ENCODE data around the gene CBLC. TPM values are rescaled to one million over a fixed set of nuclear protein-coding genes. Genes with fewer than 3 reads are reported as not detected.

Gene CBLC
- total and polyA plus RNA-seq, 2 donors (not counting 1 experiment from before 2014, with no cell fraction given), result not detected

DNA sequence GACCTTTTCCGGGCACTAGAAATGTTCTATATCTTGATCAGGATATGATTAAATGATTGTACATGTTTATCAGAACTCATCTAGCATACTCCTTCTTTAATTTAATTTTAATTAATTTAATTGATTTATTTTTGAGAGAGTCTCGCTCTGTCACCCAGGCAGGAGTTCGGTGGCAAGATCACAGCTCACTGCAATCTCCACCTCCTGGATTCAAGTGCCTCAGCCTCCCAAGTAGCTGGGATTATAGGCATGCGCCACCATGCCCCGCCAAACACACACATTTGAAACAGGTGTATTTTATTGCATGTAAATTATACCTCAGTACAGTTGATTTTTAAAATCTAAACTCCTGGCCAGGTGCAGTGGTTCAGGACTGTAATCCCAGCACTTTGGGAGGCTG is 46.6 kb upstream of the CBLC start:
- no peak overlapping the region for H3K9ac ChIP-seq (ENCODE audit: low read length)
- H3K36me3 ChIP-seq (replicated peaks in 1 of 2; ENCODE audit: control extremely low read depth in 1 of 2, control insufficient read depth in 1 of 2, extremely low read depth in 1 of 2, insufficient read depth in 2 of 2, low read length in 1 of 2), result no peaks in the 10 kb centered on the region
- 100% methylated on average over 1 of the region's 5 CpGs for WGBS (ENCODE audit: insufficient coverage)
- DNase-seq (no peak), ATAC-seq (ENCODE audit: low read depth) (no peak)
- no peak overlapping the region for H3K4me3 ChIP-seq (ENCODE audit: control extremely low read depth in 1 of 5, extremely low read depth in 1 of 5, insufficient read depth in 1 of 5, low read depth in 2 of 5, low read length in 4 of 5)
- Mint-ChIP-seq H3K27ac (no peak overlapping the region), H3K27me3 (no peaks in the 10 kb centered on the region), H3K9me3 (ENCODE audit: insufficient read depth) (no peaks in the 10 kb centered on the region), H3K4me3 (no peak overlapping the region), H3K4me1 (peaks cover 22% of the 10 kb centered on the region)
- TF ChIP-seq, protein P1, sequence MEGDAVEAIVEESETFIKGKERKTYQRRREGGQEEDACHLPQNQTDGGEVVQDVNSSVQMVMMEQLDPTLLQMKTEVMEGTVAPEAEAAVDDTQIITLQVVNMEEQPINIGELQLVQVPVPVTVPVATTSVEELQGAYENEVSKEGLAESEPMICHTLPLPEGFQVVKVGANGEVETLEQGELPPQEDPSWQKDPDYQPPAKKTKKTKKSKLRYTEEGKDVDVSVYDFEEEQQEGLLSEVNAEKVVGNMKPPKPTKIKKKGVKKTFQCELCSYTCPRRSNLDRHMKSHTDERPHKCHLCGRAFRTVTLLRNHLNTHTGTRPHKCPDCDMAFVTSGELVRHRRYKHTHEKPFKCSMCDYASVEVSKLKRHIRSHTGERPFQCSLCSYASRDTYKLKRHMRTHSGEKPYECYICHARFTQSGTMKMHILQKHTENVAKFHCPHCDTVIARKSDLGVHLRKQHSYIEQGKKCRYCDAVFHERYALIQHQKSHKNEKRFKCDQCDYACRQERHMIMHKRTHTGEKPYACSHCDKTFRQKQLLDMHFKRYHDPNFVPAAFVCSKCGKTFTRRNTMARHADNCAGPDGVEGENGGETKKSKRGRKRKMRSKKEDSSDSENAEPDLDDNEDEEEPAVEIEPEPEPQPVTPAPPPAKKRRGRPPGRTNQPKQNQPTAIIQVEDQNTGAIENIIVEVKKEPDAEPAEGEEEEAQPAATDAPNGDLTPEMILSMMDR (IDR thresholded peaks at IDR 0.05), result no peak
- TF ChIP-seq EZH2 (IDR thresholded peaks at IDR 0.05; ENCODE audit: borderline replicate concordance, insufficient read depth, low read depth, low read length, poor library complexity, severe bottlenecking), result no peak
- intact Hi-C loops (cut with micrococcal nuclease), result no loop called here
- POLR2A ChIA-PET, result no interaction called here
- no peak overlapping the region for H3K27ac ChIP-seq (ENCODE audit: low read length in 2 of 2)
- H2AFZ ChIP-seq (ENCODE audit: insufficient read depth, low read depth, low read length, poor library complexity, severe bottlenecking), result no peak overlapping the region
- no peaks in the 10 kb centered on the region for H3K27me3 ChIP-seq (replicated peaks in 1 of 4; ENCODE audit: control extremely low read depth in 1 of 4, control insufficient read depth in 3 of 4, insufficient read depth in 4 of 4, low read length in 3 of 4)
- H3K79me2 ChIP-seq (ENCODE audit: control insufficient read depth, insufficient read depth, low read length), result no peaks in the 10 kb centered on the region
- H3K9me3 ChIP-seq (ENCODE audit: control extremely low read depth in 1 of 3, control insufficient read depth in 2 of 3, insufficient read depth in 1 of 3, low read length in 2 of 3), result no peaks in the 10 kb centered on the region
- CTCF ChIA-PET, result interaction anchor here (0.7 to 0.8 kb wide), 2 partner anchors 40 to 115 kb away, joined by 3 read pairs; no protein-coding TSS in a partner anchor
- H3K4me1 ChIP-seq (ENCODE audit: control insufficient read depth in 2 of 2, insufficient read depth in 2 of 2, low read length in 2 of 2), result peaks cover 19 to 27% of the 10 kb centered on the region in 2 donors
- H4K20me1 ChIP-seq (ENCODE audit: control insufficient read depth, insufficient read depth, low read length, poor library complexity, severe bottlenecking), result no peaks in the 10 kb centered on the region
- H3K4me2 ChIP-seq (replicated peaks; ENCODE audit: low read depth, low read length, poor library complexity, severe bottlenecking), result no peak overlapping the region

DNA sequence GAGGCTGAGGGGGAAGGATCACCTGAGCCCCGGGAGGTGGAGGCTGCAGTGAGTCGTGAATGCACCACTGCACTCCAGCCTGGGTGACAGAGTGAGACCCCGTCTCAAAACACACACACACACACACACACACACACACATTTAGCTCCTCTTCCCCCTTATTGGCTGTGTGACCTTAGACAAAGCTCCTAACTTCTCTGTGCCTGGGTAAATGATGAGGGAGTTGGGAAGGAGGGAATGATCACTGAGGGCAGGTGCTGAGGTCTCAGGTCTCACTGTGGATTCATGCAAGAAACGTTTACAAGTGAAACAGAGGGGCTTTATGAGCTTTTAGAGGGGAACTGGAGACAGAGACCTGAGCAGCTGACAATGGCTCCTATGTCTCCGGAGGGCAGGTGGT is 46.1 kb upstream of the CBLC start:
- Mint-ChIP-seq H3K27ac (no peak overlapping the region), H3K4me1 (peaks cover 22% of the 10 kb centered on the region), H3K4me3 (no peak overlapping the region), H3K9me3 (ENCODE audit: insufficient read depth) (no peaks in the 10 kb centered on the region), H3K27me3 (no peaks in the 10 kb centered on the region)
- TF ChIP-seq EZH2 (IDR thresholded peaks at IDR 0.05; ENCODE audit: borderline replicate concordance, insufficient read depth, low read depth, low read length, poor library complexity, severe bottlenecking), result no peak
- TF ChIP-seq, protein P1 (IDR thresholded peaks at IDR 0.05), result no peak
- Histone ChIP-seq H3K79me2 (ENCODE audit: control insufficient read depth, insufficient read depth, low read length) (no peaks in the 10 kb centered on the region), H3K9ac (ENCODE audit: low read length) (no peak overlapping the region), H3K4me1 (ENCODE audit: control insufficient read depth in 2 of 2, insufficient read depth in 2 of 2, low read length in 2 of 2) (peaks cover 19 to 30% of the 10 kb centered on the region in 2 donors), H3K4me3 (ENCODE audit: control extremely low read depth in 1 of 5, extremely low read depth in 1 of 5, insufficient read depth in 1 of 5, low read depth in 2 of 5, low read length in 4 of 5) (no peak overlapping the region), H4K20me1 (ENCODE audit: control insufficient read depth, insufficient read depth, low read length, poor library complexity, severe bottlenecking) (no peaks in the 10 kb centered on the region), H3K4me2 (replicated peaks; ENCODE audit: low read depth, low read length, poor library complexity, severe bottlenecking) (no peak overlapping the region), H2AFZ (ENCODE audit: insufficient read depth, low read depth, low read length, poor library complexity, severe bottlenecking) (no peak overlapping the region), H3K36me3 (replicated peaks in 1 of 2; ENCODE audit: control extremely low read depth in 1 of 2, control insufficient read depth in 1 of 2, extremely low read depth in 1 of 2, insufficient read depth in 2 of 2, low read length in 1 of 2) (no peaks in the 10 kb centered on the region), H3K27ac (ENCODE audit: low read length in 2 of 2) (no peak overlapping the region), H3K9me3 (ENCODE audit: control extremely low read depth in 1 of 3, control insufficient read depth in 2 of 3, insufficient read depth in 1 of 3, low read length in 2 of 3) (no peaks in the 10 kb centered on the region), H3K27me3 (replicated peaks in 1 of 4; ENCODE audit: control extremely low read depth in 1 of 4, control insufficient read depth in 3 of 4, insufficient read depth in 4 of 4, low read length in 3 of 4) (no peaks in the 10 kb centered on the region)
- no peak for ATAC-seq (ENCODE audit: low read depth)
- ChIA-PET CTCF (interaction anchor here (0.6 to 0.8 kb wide), 3 partner anchors 40 to 971 kb away, joined by 3 read pairs; no protein-coding TSS in a partner anchor), POLR2A (no interaction called here)
- DNase-seq, result no peak
- WGBS (ENCODE audit: insufficient coverage), result 60% methylated on average over 2 of the region's 5 CpGs
- intact Hi-C loops (cut with micrococcal nuclease), result no loop called here

All from B cell (primary cell).